Measurements from ENCODE around the gene CENATAC. TPM values are rescaled to one million over a fixed set of nuclear protein-coding genes. Genes with fewer than 3 reads are reported as not detected.
"Not testable (repeated sequence)": the region's sequence is repeated elsewhere in the genome, so short reads cannot be mapped to it uniquely, and the experiment has no call there.

The CENATAC gene
- total RNA-seq, 4 donors from 2014 or later = 36.9 to 66.9 (median 50.9) TPM

- no peak for ATAC-seq (ENCODE audit: low FRiP score)
These were observed 17.2 kb downstream of the CENATAC start for GRCh38 chr11:119015054-119015611.

DNA sequence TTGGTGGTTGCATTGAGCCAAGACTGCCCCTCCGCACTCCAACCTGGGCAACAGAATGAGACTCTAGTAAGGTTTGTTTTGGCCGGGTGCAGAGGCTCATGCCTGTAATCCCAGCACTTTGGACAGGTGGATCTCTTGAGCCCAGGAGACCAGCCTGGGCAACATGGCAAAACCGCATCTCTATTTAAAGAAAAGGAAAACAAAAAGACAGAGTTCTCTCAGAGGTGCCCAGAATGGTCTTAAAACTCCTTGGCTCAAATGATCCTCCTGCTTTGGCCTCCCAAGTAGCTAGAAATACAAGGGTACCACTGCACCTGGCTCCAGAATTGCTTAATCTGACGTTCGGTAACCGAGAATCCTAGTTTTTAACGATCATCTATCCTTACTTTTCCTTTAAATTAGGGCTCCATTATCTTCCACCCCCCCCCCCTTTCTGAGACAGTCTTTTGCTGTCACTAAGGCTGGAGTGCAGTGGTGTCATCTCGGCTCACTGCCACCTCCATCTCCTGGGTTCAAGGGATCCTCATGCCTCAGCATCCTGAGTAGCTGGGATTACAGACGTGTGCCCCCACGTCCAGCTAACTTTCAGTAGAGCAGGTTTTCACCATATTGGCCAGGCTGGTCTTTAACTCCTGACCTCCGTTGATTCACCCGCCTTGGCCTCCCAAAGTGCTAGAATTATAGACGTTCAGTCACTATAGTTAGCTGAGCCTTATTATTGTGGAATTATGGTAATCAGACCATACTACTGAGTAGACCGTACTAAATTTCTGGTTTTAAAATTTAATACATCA, 18.5 kb downstream of the CENATAC start:
- TF ChIP-seq, protein P1, sequence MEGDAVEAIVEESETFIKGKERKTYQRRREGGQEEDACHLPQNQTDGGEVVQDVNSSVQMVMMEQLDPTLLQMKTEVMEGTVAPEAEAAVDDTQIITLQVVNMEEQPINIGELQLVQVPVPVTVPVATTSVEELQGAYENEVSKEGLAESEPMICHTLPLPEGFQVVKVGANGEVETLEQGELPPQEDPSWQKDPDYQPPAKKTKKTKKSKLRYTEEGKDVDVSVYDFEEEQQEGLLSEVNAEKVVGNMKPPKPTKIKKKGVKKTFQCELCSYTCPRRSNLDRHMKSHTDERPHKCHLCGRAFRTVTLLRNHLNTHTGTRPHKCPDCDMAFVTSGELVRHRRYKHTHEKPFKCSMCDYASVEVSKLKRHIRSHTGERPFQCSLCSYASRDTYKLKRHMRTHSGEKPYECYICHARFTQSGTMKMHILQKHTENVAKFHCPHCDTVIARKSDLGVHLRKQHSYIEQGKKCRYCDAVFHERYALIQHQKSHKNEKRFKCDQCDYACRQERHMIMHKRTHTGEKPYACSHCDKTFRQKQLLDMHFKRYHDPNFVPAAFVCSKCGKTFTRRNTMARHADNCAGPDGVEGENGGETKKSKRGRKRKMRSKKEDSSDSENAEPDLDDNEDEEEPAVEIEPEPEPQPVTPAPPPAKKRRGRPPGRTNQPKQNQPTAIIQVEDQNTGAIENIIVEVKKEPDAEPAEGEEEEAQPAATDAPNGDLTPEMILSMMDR (IDR thresholded peaks at IDR 0.05) = no peak
- no peak for DNase-seq (ENCODE audit: low spot score)
- no peak for ATAC-seq (ENCODE audit: low FRiP score)

More at GRCh38 chr11:119015054-119015611, 17.2 kb downstream of the CENATAC start:
- TF ChIP-seq, protein P1 (IDR thresholded peaks at IDR 0.05) = no peak
- no peak for DNase-seq (ENCODE audit: low spot score)

DNA sequence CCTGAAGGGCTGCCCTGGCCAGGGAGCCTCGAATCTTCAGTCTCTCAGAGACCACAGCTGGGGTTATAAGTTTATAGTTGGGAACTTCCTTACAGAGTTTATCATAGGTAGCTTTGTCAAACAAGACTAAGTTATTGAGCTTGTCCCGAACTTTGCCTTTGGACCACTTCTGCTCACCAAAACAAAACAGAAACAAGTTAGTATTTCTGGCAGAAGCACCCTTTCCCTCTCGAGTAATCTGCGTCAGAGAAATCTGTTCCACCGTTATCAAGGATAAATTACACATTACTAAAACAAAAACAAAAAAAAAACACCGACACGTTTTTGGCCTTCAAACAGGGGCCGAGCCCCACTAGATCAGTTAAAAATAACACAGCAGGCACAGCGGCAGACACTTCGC, 19.4 kb downstream of the CENATAC start:
- not testable (repeated sequence) for ATAC-seq (ENCODE audit: low FRiP score); DNase-seq (ENCODE audit: low spot score)

DNA sequence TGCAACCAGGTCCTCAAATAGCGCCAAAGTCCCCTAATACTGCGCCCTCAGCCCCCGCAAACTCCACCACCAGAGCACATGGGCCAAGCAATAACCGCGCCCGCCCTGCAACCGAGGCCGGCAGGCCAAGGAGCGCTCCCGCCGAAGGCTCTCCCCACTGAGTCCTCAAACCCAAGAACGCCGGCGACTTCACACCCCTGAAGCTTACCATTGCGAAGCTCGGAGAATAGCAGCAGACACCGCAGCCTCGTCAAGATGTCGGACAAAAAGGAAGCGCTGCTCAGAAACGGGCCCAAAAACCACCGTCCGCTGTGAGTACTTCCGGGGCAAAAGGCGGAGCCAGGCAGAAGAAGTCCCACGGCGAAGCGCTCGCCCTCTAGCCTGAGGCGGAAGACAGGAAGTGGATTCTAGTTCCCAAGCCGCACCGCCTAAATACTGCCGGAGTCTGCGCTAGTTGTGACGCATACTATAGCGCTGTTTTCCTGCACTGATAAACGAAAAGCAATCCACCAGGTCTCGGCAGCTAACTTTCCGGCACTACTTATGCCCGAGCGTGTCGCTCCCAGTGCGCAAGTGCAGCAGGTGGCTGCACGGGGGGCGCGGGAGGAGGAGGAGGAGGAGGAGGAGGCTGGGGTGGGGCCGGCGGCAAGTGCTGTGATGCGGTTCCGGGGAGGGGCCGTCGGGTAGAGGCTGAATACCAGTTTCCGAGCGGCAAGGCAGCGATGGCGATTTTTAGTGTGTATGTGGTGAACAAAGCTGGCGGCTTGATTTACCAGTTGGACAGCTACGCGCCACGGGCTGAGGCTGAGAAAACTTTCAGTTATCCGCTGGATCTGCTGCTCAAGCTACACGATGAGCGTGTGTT, 20.4 kb downstream of the CENATAC start, which contains the start of the genes RPS25 and TRAPPC4:
Gene RPS25, minus strand, starts transcription at position 270 of the 865 bp plus-strand sequence. Its CDS starts 59 bp downstream, at position 211.
Gene TRAPPC4, plus strand, starts transcription at position 693 of the 865 bp plus-strand sequence. Its CDS starts 30 bp downstream, at position 723.
- ATAC-seq (ENCODE audit: low FRiP score) = peak; percentile 95
- DNase-seq (ENCODE audit: low spot score) = peak; percentile 87
- TF ChIP-seq, protein P1 (IDR thresholded peaks at IDR 0.05) = no peak

- TF ChIP-seq, protein P1 (IDR thresholded peaks at IDR 0.05) = no peak
- ATAC-seq (ENCODE audit: low FRiP score) (no peak), DNase-seq (ENCODE audit: low spot score) (no peak)
These were observed 22.1 kb downstream of the CENATAC start for GRCh38 chr11:119019996-119020395.

- ATAC-seq (ENCODE audit: low FRiP score) (no peak), DNase-seq (ENCODE audit: low spot score) (no peak)
- TF ChIP-seq, protein P1 (IDR thresholded peaks at IDR 0.05) = no peak
These were observed 23.7 kb downstream of the CENATAC start for GRCh38 chr11:119021631-119022030.

GRCh38 chr11:119023741-119024140, 25.8 kb downstream of the CENATAC start:
- TF ChIP-seq, protein P1 (IDR thresholded peaks at IDR 0.05) = no peak
- DNase-seq (ENCODE audit: low spot score) (no peak), ATAC-seq (ENCODE audit: low FRiP score) (no peak)

Measured in omental fat pad (tissue), 4 donors.